ENCODE data around the gene SLC17A9. TPM values are rescaled to one million over a fixed set of nuclear protein-coding genes. Genes with fewer than 3 reads are reported as not detected.
"Not testable (repeated sequence)": the region's sequence is repeated elsewhere in the genome, so short reads cannot be mapped to it uniquely, and the experiment has no call there.

The SLC17A9 gene
- polyA plus RNA-seq, 1 donor = 1.7 TPM

DNA sequence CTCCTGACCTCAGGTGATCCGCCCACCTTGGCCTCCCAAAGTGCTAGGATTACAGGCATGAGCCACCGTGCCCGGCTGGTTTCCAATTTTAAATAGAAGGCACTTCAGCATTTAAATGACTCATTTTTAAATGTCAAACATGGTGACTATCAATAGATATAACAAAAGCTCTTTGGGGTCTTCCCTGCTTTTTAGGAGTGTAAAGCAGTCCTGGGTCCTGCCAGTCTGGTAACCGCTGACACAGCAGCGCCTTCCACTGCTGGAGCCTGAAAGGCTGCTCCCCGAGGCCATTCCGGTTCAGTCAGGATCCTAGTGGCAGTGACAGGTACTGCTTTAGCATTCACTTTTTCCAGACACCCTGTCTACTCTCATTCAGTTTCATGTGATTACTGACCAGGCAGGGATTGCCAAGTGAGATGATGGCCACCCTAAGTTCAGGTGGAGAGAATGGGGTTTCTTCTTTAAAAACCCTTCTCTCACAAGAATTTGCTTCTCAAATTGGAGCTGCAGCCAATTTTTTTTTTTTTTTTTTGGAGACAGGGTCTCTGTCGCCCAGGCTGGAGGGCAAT is 31.3 kb upstream of the SLC17A9 start:
- no peak for DNase-seq

DNA sequence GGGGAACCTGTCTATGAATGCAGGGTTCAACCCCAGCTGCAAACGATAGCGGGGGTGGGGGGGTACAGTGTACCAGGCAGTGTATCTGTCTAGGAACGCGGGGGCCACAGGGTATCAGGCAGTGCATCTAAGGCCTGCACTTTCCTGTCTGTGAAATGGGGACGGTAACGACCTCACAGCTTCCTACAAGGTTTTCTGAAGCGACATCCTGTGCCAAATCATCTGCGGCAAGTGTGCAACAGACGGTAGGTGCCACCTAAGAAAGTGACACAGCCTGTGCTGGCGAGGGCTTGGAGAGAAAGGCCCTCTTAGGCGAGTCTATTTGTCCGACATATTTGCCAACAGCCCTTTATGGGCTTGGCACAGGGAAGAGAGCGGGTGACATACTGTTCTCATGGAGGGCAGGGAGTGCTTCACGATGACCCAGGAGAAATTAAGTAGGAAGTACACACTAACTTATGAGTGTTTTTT is 30.0 kb upstream of the SLC17A9 start:
- no peak for DNase-seq

DNA sequence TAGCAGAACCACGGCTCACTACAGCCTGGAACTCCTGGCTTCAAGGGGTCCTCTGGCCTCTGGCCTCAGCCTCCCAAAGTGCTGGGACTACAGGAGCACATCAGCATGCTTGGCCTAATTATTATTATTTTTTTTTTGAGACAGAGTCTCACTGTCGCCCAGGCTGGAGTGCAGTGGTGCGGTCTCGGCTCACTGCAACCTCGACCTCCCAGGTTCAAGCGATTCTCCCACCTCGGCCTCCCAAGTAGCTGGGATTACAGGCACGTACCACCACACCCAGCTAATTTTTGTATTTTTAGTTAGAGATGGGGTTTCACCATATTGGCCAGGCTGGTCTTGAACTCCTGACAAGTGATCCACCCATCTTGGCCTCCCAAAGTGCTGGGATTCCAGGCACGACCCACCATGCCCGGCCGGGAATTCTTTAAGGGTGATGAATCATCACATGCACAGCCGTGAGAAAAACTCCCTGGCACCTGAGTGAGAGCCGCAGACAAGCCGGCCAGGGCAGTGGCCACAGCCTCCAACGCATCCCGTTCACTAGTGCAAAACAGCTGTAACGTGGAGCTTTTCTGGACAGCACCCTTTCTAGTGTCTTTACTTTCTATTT is 29.3 kb upstream of the SLC17A9 start:
- DNase-seq = not testable (repeated sequence)

DNA sequence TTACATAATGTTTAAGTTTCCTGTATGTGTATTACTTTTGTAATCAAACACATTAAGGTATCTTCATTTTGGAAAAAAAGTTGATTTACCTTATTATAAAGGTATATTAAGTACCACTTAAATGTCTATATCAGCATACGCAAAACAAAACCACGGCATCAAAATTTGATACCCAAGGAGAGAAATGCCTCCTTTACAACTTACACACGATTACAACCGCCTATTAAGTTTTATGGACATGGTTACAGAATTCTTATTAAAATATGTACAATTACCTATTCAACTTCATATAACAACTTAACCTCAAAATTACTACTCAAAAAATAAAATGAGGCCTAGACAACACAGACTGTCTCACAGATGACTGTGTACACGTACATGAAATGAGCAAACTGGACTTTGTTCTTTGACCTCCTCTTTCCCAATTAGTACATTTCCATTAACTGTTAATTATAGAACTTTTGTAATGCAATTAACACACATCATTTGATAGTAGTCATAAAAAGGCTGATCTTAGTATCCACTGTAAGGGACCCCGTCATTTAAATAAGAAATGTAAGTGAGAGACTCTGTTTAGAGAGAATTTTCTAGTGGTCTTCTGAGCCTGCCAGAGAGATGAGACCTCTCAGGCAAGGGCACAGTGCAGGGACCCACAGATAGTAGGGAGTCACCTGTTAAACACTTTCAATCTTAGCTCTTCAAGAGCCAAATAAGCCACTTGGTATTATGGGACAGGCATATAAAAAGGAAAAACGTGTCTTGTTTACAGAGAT is 28.7 kb upstream of the SLC17A9 start:
- no peak for DNase-seq

DNA sequence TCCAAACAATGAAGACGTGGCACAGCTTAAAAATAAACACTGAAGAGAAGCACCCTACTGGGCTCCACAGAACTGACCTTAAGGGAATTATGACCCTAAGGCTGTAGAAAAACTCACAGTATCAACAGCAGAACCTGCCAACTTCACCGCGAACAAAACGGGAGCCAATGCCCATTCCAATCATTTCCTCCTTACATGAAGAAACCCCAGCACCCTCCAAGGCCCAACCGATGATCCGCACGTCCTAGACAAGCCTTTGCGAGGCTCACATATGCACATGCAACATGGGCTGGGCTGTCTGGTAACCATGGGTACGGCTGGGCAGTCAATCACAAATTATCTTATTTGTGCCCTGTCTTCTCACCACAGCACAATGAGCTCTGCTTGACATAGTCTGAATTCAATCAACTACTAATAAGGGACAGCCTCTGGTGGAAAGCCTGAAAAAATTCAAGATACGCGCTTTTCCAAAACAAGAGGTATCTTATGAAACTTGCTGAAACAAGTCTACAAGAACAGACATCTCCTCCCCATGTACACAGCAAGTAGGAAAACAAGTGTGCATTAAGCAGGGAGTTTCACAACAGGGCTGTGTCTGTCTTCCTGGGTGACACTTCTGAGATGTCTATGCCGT is 27.9 kb upstream of the SLC17A9 start:
- DNase-seq = no peak

DNA sequence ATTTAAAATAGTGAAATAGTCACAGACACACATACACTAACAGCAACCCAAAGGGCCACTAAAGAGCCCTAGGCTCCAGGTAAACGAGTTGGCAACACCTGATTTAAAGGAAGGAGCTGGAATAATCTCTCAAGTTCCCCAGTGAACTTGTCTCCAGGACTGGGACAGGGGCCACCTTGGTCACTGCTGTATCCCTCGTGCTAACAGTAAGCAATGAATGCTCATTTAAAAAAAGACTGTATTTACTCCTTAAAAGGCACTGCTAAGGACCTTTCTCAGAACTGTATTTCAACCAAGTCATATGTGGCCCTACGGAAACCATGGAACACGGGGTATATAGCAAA is 27.5 kb upstream of the SLC17A9 start:
- DNase-seq = no peak

DNA sequence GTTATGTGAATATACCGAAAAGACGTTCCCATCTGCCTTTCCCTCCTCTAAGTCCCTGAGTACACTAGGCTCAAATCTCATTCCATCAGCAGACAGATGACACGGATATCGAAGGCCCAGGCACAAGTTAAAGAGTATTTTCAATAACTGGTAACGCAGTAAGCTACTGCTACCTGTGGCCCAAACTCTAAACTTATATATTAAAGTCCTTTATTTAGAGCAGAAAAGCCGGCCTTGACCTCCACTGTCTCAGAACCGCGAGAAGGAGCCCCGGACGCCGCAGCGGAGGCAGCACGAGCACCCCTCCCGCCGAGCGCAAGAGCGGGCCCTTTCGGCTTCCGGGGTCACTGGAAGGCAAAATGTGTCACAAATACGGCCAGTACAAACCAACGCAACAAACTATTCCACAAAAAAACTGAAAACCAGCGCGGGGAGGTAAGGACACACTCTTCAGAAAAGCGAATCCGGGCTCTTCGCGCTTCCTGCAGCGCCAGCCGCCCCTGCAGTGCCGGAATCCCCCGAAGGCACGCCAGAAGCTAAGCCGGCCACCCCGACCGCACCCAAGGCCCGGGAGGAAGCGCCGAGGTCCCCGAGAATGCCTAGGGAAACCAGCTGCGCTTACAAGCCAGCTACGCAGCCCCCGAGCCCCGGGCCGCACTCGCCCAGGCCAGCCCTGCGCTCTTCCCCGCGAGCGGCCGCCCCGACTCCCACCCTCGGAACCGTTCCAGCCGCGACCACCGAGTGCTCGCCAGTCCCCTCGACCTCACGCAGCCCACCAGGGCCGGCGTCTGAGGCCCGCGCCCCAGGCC is 26.9 kb upstream of the SLC17A9 start:
- peak; percentile 32 for DNase-seq

DNA sequence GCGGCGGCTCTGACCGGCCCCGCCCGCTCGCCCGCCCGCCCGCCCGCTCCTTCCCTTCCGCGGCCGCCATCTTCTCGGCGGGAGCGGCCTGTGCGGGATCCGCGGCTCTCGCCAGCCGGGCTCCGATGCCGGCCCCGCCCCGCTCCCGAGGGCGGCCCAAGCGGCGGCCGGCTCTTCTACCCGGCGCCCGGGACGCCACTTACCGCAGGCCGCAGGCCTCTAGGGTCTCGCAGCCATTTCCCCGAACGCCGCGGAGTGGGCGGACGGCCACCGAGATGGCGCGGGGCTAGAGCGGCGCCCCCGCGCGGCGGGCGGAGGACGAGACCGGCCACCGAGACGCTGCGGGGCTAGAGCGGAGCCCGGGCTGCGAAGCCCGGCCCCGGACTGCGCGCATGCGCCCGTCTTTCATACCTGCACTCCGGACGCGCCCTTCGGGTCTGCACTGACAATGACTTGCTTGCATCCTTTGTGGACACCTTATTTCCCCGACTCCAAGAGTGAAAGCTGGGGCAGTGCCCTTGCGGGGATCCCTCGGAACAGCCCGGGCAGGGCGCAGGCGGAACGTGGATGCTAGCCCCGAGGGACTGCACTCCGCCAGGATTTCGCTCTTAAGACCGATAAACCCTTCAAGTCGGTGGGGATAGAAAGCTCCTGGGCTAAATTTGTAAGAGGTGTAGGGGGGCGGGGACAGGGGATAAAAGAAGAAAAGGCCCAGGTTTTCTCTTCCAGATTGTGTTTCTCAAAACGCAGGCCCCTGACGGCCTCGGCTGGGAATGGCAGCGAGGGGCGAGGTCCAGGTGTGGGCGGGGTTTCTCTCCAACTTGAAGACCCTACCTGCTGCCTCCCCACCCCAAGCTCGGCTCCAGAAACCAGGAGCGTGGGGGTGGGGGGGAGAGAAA is 26.0 kb upstream of the SLC17A9 start, which contains the start of gene DIDO1:
Gene DIDO1, minus strand, starts transcription at position 277 of the 899 bp plus-strand sequence.
- peak; percentile 93 for DNase-seq

DNA sequence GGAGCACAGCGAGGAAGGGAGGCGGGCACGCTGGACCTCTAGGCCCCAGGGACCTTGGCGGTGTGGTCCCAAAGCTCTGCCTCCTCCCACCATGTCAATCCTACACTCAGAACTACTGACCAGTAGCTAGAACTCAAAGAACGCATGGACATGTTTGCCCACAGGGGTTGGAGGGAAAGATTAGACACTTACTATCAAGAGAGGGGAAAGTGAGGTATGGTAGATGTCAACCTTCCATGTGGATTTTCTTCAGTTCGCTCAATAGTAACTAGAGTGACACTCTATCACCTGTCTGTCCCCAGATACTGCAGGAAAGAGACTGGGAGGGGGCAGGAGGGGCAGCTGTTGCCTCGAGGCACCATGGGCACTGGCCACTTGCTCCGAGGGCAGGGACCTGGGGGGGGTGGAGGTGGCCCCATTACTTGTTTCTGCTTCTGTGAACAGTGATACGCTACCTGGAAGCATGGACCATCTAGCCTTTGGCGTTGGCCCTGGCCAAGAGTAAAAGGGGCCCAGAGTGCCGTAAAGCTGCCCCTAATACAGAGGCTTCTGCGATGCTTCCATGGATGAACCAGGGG is 25.3 kb upstream of the SLC17A9 start:
- DNase-seq = no peak

DNA sequence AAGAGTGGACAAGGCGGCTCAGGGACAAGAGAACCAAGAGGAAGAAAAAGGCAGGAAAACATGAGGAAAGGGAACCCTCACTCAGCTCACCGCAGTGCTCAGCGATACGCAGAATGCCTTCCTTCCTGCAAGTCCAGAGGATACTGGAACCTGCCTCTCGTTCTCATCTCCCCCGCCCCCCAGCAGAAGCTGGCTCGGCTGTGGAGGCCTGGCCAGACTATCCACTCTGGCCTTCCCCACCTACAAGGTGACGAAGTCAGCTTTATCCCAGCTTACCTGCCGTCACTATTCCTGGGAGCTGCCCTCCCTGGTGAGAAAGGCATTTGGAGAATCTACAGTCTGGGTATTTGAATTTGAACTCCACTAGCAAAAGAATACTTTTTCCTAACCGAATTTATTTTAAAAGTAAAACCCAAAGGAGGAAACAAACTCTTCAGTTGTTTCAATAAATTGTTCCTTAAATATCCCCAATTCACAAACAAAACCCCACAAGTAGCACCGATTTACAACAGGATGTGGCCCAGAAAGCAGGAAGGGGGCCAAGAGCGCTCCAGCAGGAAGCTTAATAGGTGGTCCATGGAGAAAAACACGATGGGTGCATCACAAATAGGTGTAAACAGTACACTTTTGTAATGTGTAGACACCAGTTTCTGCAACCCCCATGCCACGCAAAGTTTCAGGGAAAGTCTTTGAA is 24.1 kb upstream of the SLC17A9 start:
- DNase-seq = no peak

DNA sequence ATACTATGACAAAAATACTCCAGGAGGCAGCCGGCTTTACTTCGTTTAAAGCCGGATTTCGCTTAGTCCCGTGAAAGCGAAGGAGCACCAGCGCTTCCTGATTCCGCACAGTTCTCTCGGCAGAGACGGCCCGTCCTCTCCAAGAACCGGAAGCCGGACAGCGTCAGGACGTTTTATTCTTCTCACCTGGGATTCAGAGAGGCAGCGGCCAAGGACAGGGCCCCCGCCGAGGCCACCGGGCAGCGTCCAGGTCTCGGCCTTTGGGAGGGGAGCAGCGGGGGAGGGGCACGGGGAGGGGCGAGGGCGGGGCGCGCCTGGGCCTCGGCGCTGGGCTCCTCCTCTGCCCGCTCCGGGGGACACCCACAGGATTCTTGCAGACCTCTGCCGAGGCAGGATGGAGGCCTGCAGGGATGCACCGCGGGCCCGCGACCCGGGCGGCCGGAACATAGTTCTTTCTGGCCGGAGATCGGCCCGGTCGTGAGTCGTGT is 23.4 kb upstream of the SLC17A9 start:
- DNase-seq = peak; percentile 63

DNA sequence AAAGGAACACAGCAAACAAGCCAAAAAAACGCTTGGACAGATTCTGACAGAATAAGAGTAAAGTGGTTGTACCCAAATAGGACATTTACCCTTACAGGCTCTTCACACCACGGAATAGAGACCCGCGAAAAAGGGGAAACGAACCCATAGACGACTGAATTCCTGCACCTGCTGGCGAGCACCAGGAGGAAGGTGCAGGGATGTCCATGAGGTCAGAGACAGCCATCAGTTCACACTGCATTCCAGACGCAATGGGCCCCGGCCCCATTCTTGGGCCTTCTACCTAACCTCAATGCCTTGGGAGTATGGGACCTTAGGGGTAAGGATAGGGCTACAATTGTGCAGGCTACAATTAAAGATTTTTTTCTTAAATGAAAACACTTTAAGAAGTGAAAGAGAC is 21.0 kb upstream of the SLC17A9 start:
- no peak for DNase-seq

DNA sequence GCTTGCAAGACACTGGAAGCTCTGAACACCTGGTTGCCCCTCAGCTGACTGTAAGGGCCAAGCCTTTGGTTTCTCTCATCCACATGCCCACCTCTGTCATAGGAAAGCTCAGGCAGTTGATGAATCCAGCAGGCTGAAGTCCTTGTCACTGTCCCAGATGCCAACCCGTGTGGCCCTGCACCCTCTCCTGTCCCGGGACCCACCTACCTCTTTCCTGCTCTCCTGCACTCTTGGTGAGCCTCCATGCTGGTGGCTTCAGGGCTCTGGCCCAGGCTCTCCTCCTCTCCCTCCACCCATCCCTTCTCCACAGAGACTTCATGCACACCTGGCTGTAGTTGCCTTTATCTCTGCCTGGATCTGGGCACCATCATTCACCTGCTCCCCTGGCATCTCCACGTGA is 18.5 kb upstream of the SLC17A9 start:
- no peak for DNase-seq

DNA sequence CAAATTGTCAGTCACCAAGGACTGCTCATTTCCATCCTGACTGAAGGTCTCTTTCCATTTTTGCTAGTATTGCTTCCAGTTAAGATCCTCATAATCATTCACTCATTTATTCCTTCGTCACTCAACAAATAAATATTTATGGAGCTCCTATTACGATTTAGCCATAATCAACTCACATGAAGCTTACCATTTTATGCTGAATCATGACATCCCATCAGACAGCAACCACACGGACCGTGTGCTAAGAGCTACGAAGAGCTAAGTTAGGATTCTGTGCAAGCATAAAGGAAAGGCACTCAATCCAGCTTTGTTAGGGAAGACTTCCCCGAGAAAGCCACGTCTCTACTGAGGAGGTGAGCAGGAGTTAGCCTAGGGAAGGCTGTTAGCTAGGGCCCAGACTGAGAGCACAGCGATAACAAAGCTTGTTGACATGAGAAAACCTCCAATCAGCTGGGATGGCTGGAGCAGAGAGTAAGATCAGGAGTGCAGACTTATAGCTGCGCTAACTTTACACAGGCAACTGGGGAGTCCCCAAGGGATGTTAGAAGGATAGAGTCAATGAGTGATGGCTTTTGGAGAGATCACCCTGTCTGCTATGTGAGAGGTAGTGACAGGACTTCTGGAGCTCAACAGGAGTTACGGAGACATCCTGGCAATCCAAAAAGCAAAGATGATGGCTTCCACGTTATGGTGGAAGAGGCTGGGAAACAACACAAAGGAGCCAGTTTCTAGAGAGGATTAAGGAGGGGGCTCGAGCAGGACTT is 17.1 kb upstream of the SLC17A9 start:
- DNase-seq = no peak

DNA sequence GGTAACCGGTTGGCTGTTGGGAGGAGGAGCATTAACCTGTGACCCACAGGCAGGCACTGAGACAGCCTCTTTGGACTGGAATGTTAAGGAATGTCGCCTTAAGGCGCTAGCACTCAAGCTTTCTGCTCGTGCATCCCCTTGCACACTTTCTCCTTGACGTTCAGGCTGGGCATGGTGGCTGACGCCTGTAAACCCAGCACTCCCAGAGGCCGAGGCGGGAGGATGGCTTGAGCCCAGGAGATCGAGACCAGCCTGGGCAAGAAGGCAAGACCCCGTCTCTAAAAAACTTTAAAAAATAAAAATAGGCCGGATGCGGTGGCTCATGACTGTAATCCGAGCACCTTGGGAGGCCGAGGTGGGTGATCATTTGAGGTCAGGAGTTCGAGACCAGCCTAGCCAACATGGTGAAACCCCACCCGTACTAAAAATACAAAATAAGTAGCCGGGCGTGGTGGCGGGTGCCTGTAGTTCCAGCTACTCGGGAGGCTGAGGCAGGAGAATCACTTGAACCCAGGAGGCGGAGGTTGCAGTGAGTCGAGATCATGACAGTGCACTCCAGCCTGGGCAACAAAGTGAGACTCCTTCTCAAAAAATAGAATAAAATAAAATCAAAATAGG is 16.4 kb upstream of the SLC17A9 start:
- no peak for DNase-seq

DNA sequence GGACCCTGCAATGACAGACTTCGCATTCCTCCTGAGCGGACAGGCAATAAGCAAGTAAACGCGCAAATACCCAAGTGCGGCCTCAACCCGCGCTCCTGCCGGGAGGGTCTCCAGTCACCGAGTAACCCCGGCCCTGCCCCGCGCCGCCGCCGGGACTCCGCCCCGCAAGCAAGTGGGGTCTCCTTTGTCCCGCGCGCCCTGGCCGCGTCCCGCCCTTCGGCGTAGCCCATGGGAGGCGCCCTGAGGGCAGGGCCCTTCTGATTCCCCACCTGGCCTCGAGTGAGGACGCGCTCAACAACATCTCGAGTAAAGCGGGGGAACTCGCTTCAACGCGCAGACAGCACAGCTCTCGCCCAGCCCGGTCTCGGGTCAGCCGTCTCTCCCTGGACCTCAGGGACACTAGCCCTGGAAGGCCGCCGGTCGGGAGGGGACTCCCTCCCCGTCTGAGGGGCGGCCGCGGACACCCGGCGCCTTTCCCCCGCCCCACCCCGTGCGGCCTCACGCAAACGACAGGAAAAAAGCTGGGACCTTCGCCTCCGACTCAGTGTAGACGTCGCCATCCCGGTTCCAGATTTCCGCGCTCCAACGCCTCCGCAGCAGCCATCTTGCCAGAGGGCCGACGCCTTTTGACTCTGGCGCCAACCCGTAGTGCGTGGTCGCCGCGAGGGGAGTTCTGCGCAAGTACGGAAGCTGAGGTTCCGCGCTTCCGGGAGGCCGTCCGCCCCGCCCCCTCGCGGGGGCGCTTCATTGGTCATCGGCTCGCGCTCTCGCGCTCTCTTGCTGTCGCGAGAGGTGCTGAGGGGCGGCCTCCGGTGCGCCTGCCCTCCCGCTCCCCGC is 15.0 kb upstream of the SLC17A9 start:
- peak; percentile 98 for DNase-seq

DNA sequence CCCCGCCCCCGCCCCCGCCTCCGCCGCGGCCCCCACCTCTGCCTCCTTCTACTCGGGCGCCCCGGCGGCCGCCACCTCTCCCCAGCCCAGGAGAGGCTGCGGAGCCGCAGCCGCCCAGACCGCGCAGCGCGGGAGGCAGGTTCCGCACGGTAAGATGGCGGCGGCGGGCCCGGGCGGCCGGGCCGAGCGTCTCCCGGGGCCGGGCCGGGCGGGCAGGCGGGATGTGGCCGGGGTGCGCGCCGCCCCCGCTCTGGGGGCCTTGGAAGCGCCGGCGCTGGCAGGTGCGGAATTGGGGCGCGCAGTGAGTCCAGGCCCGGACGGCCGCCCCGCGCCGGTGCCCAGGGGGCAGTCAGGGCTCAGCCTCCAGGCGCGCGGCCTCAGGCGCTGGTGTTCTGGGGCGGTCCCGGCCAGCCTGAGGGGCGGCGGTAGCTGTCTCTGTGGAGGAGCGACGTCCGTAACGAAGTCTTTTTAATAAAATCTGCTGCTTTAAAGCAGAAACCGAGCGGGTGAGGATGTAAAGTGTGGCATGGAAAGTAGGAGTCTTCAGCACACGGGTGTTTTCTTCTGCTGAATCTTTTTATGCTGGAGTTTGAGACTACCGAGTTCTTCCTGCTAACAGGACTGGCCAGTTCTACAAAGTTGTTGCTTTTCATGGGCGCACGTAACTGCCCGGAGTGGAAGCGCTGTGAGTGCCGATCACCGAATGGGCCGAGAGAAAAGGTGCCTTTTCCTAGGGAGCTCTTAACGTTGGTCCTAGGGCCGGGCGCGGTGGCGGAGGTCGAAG is 14.2 kb upstream of the SLC17A9 start, which contains the start of gene GID8:
Gene GID8, plus strand, starts transcription at position 43 of the 784 bp plus-strand sequence. CDS start 3,356 bp downstream, outside the sequence.
- DNase-seq = peak; percentile 57

Data from hindlimb muscle (tissue), 1 donor.